SK-N-SH treated with all-trans-retinoic acid at 6 μM for 48 hours (cell line): Measurements from ENCODE around the gene FHOD3.

Experiments used
- ARNTL ChIP-seq: fragments of 450-650 bp; formaldehyde crosslinking; IDR thresholded peaks from 2 replicates; pipeline ENCODE4 v1.5.0; 2020; ENCODE audit warnings: low read depth, mild to moderate bottlenecking, moderate library complexity, borderline replicate concordance
- GLIS3 ChIP-seq: fragments of 250-450 bp; sonication (Bioruptor Pico); IDR thresholded peaks from 2 replicates; pipeline ENCODE4 v1.5.0; 2020; ENCODE audit warnings: mild to moderate bottlenecking, moderate library complexity
- PATZ1 ChIP-seq: fragments of 250-450 bp; sonication (Bioruptor Pico); IDR thresholded peaks from 2 replicates; pipeline ENCODE4 v1.8.0; 2020; ENCODE audit warnings: mild to moderate bottlenecking, moderate library complexity, borderline replicate concordance
- POU6F1 ChIP-seq: fragments of 250-450 bp; sonication (Bioruptor Pico); IDR thresholded peaks from 2 replicates; pipeline ENCODE4 v1.8.0; 2021; ENCODE audit warnings: low read depth, mild to moderate bottlenecking, moderate library complexity, borderline replicate concordance
- ZC3H10 ChIP-seq: fragments of 250-450 bp; sonication (Bioruptor Pico); IDR thresholded peaks from 2 replicates; pipeline ENCODE4 v1.5.1; 2021; ENCODE audit warnings: mild to moderate bottlenecking, moderate library complexity
- ZFP3 ChIP-seq: fragments of 250-450 bp; sonication (Bioruptor Pico); IDR thresholded peaks from 2 replicates; pipeline ENCODE4 v1.5.0; 2020; ENCODE audit warnings: mild to moderate bottlenecking, moderate library complexity
- ZFP30 ChIP-seq: fragments of 450-650 bp; formaldehyde crosslinking; IDR thresholded peaks from 2 replicates; pipeline ENCODE4 v1.5.0; 2022; ENCODE audit warnings: mild to moderate bottlenecking, moderate library complexity
- ZNF8 ChIP-seq: fragments of 450-650 bp; formaldehyde crosslinking; IDR thresholded peaks from 2 replicates; pipeline ENCODE4 v1.5.0; 2020; ENCODE audit warnings: mild to moderate bottlenecking, moderate library complexity
- TF ChIP-seq, protein P1 (sequence below): fragments of 250-450 bp; sonication (Bioruptor Pico); IDR thresholded peaks from 2 replicates; pipeline ENCODE4 v1.5.0; 2020; ENCODE audit warnings: mild to moderate bottlenecking, moderate library complexity

- TF ChIP-seq GLIS3 (CRISPR knock-in tag) (no peak), ZFP30 (CRISPR knock-in tag) (no peak), PATZ1 (CRISPR knock-in tag) (no peak), ZNF8 (CRISPR knock-in tag) (no peak), POU6F1 (CRISPR knock-in tag) (no peak), ARNTL (CRISPR knock-in tag) (no peak), ZFP3 (CRISPR knock-in tag) (no peak), ZC3H10 (CRISPR knock-in tag) (no peak)
- TF ChIP-seq, protein P1, sequence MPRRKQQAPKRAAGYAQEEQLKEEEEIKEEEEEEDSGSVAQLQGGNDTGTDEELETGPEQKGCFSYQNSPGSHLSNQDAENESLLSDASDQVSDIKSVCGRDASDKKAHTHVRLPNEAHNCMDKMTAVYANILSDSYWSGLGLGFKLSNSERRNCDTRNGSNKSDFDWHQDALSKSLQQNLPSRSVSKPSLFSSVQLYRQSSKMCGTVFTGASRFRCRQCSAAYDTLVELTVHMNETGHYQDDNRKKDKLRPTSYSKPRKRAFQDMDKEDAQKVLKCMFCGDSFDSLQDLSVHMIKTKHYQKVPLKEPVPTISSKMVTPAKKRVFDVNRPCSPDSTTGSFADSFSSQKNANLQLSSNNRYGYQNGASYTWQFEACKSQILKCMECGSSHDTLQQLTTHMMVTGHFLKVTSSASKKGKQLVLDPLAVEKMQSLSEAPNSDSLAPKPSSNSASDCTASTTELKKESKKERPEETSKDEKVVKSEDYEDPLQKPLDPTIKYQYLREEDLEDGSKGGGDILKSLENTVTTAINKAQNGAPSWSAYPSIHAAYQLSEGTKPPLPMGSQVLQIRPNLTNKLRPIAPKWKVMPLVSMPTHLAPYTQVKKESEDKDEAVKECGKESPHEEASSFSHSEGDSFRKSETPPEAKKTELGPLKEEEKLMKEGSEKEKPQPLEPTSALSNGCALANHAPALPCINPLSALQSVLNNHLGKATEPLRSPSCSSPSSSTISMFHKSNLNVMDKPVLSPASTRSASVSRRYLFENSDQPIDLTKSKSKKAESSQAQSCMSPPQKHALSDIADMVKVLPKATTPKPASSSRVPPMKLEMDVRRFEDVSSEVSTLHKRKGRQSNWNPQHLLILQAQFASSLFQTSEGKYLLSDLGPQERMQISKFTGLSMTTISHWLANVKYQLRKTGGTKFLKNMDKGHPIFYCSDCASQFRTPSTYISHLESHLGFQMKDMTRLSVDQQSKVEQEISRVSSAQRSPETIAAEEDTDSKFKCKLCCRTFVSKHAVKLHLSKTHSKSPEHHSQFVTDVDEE (CRISPR knock-in tag), result no peak
Observed at GRCh38 chr18:36364911-36365624, 67.6 kb downstream of the FHOD3 start.
